ENCODE measurements around the gene YPEL1. TPM values are rescaled to one million over a fixed set of nuclear protein-coding genes. Genes with fewer than 3 reads are reported as not detected.
"Not testable (repeated sequence)": the region's sequence is repeated elsewhere in the genome, so short reads cannot be mapped to it uniquely, and the experiment has no call there.

YPEL1 gene
- total RNA-seq, 2 donors from 2014 or later: 2.9 to 16.2 TPM

GRCh38 chr22:21755851-21756284, 20.3 kb upstream of the YPEL1 start:
- H3K4me3 ChIP-seq: no peak overlapping the region
- no peaks in the 10 kb centered on the region for H3K27me3 ChIP-seq (replicated peaks; ENCODE audit: insufficient read depth)
- TF ChIP-seq, protein P1, sequence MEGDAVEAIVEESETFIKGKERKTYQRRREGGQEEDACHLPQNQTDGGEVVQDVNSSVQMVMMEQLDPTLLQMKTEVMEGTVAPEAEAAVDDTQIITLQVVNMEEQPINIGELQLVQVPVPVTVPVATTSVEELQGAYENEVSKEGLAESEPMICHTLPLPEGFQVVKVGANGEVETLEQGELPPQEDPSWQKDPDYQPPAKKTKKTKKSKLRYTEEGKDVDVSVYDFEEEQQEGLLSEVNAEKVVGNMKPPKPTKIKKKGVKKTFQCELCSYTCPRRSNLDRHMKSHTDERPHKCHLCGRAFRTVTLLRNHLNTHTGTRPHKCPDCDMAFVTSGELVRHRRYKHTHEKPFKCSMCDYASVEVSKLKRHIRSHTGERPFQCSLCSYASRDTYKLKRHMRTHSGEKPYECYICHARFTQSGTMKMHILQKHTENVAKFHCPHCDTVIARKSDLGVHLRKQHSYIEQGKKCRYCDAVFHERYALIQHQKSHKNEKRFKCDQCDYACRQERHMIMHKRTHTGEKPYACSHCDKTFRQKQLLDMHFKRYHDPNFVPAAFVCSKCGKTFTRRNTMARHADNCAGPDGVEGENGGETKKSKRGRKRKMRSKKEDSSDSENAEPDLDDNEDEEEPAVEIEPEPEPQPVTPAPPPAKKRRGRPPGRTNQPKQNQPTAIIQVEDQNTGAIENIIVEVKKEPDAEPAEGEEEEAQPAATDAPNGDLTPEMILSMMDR (IDR thresholded peaks at IDR 0.05): no peak
- no peak for TF ChIP-seq POLR2AphosphoS5 (IDR thresholded peaks at IDR 0.05)
- TF ChIP-seq POLR2A (IDR thresholded peaks at IDR 0.05): no peak
- H3K9me3 ChIP-seq: no peaks in the 10 kb centered on the region
- intact Hi-C loops (cut with DNase I): loop anchor here (10.0 kb wide), 1 partner anchor 119 kb away; no protein-coding TSS in a partner anchor
- no peaks in the 10 kb centered on the region for H3K36me3 ChIP-seq
- no peaks in the 10 kb centered on the region for H3K4me1 ChIP-seq (replicated peaks)
- no peak for DNase-seq (ENCODE audit: low spot score)
- 62% methylated on average over 5 of the region's 5 CpGs for WGBS
- no peak overlapping the region for H3K27ac ChIP-seq

DNA sequence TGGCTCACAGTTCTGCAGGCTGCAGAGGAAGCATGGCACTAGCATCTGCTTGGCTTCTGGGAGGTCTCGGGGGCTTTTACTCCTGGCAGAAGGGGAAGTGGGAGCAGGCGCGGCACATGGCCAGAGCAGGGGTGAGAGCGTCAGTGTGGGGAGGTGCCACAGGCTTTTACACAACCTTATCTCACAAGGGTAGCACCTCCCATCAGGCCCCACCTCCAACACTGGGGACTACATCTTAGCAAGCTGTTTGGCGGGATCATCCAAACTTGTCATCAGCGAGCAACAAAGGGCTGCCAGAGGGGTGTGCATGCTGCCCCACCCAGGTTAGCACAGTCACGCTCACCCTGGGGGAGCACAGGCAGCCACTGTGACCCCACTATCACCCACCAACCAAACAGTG, 18.9 kb upstream of the YPEL1 start:
- WGBS: 38% methylated on average over 7 of the region's 7 CpGs
- Histone ChIP-seq H3K4me1 (replicated peaks) (no peaks in the 10 kb centered on the region), H3K27me3 (replicated peaks; ENCODE audit: insufficient read depth) (no peaks in the 10 kb centered on the region), H3K36me3 (no peaks in the 10 kb centered on the region), H3K27ac (no peak overlapping the region), H3K9me3 (no peaks in the 10 kb centered on the region), H3K4me3 (no peak overlapping the region)
- no peak for TF ChIP-seq POLR2AphosphoS5 (IDR thresholded peaks at IDR 0.05)
- no peak for TF ChIP-seq POLR2A (IDR thresholded peaks at IDR 0.05)
- TF ChIP-seq, protein P1 (IDR thresholded peaks at IDR 0.05): no peak
- DNase-seq (ENCODE audit: low spot score): no peak
- intact Hi-C loops (cut with DNase I): loop anchor here (10.0 kb wide), 1 partner anchor 120 kb away; no protein-coding TSS in a partner anchor

DNA sequence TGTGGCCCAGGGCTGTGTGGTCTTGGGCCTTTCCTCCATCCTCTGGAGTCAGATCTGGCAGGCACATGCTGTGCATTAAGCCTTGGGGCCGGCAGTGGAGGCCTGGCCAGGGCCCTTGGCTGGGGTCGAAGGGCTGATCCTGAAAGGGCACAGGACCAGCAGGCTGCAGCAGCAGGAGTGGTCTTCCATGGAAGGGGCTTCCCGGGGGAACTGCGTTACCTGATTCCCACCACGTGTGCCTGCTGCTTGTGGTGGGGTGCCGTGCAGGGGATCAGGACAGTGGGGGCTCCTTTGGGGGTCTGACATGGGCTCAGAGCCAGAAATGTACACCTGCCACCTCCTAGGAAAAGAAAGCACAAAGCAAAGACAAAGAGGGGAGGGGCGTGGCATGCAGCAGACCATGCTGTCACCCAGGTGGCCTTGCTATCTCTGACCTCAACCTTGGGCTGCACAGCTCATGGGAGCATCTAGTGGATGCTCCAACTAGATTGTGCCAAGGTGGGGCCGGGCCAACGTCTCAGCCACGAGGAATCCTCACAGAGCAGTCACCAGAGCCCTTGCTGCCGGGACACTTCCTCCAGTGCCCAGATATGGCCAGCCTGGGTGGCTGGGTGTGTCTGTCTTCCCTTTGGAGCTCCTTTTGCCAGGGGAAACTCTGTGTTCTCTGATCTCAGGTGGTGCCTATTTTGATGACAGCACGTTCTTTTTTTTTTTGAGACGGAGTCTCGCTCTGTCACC, 17.9 kb upstream of the YPEL1 start:
- intact Hi-C loops (cut with DNase I): loop anchor here (10.0 kb wide), 1 partner anchor 121 kb away; no protein-coding TSS in a partner anchor
- Histone ChIP-seq H3K36me3 (no peaks in the 10 kb centered on the region), H3K27me3 (replicated peaks; ENCODE audit: insufficient read depth) (no peaks in the 10 kb centered on the region), H3K4me1 (replicated peaks) (no peaks in the 10 kb centered on the region), H3K9me3 (no peaks in the 10 kb centered on the region), H3K4me3 (no peak overlapping the region), H3K27ac (no peak overlapping the region)
- DNase-seq (ENCODE audit: low spot score): no peak
- no peak for TF ChIP-seq POLR2AphosphoS5 (IDR thresholded peaks at IDR 0.05)
- TF ChIP-seq, protein P1 (IDR thresholded peaks at IDR 0.05): no peak
- 71% methylated on average over 14 of the region's 14 CpGs for WGBS

DNA sequence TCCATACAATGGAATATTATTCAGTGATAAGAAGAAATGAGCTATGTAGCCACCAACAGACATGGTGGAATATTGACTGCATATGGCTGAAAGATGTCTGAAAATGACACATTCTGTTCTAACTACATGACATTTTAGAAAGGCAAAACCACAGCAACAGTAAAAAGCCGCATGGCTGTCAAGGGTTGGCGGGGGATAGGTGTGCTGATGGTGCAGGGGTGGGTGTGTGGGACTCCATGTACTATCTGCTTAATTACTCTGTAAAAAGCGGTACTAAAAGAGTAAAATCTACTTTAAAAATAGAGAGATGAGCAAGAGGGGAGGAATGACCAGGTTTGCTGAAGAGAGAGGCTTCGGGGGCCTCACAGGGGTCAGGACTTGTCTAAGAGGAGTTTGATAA, 16.7 kb upstream of the YPEL1 start:
- TF ChIP-seq, protein P1 (IDR thresholded peaks at IDR 0.05): no peak
- TF ChIP-seq POLR2A (IDR thresholded peaks at IDR 0.05): no peak
- TF ChIP-seq POLR2AphosphoS5 (IDR thresholded peaks at IDR 0.05): no peak

DNA sequence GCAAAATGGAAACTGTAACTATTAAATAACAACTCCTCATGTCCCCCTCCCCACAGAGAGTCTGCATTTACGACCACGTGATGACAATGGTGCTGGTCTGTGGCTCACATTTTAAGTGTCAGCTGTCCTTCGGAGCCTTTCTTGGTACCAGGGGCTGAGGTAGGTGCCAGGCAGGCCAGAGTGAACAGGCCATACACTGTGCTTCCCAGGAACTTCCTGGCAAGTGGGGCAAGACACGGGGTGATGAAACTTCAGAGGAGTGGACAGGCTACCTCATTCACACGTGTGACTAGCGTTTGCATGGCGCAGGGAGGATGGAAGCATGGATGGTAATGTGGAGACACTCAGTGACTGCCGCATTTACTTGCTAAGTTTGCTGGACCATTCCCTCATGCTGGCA, 10.4 kb upstream of the YPEL1 start:
- Histone ChIP-seq H3K4me3 (no peak overlapping the region), H3K27ac (no peak overlapping the region), H3K4me1 (replicated peaks) (no peaks in the 10 kb centered on the region), H3K27me3 (replicated peaks; ENCODE audit: insufficient read depth) (no peaks in the 10 kb centered on the region), H3K9me3 (no peaks in the 10 kb centered on the region), H3K36me3 (no peaks in the 10 kb centered on the region)
- intact Hi-C loops (cut with DNase I): no loop called here
- 77% methylated on average over 8 of the region's 8 CpGs for WGBS
- DNase-seq (ENCODE audit: low spot score): no peak
- no peak for TF ChIP-seq POLR2A (IDR thresholded peaks at IDR 0.05)
- TF ChIP-seq, protein P1 (IDR thresholded peaks at IDR 0.05): no peak
- no peak for TF ChIP-seq POLR2AphosphoS5 (IDR thresholded peaks at IDR 0.05)

More for the DNA sequence above, 16.7 kb upstream of the YPEL1 start:
- intact Hi-C loops (cut with DNase I): loop anchor here (10.0 kb wide), 1 partner anchor 123 kb away; no protein-coding TSS in a partner anchor
- Histone ChIP-seq H3K4me3 (no peak overlapping the region), H3K4me1 (replicated peaks) (no peaks in the 10 kb centered on the region), H3K27me3 (replicated peaks; ENCODE audit: insufficient read depth) (no peaks in the 10 kb centered on the region), H3K27ac (no peak overlapping the region), H3K9me3 (no peaks in the 10 kb centered on the region), H3K36me3 (no peaks in the 10 kb centered on the region)
- WGBS: 77% methylated on average over 4 of the region's 4 CpGs
- DNase-seq (ENCODE audit: low spot score): no peak

- 93% methylated on average over 6 of the region's 6 CpGs for WGBS
- H3K27ac ChIP-seq; H3K36me3 ChIP-seq; H3K27me3 ChIP-seq (replicated peaks; ENCODE audit: insufficient read depth); intact Hi-C loops (cut with DNase I); H3K4me1 ChIP-seq (replicated peaks); H3K9me3 ChIP-seq; H3K4me3 ChIP-seq; DNase-seq (ENCODE audit: low spot score): not testable (repeated sequence)
Observed at GRCh38 chr22:21744917-21745316, 9.3 kb upstream of the YPEL1 start.
